Hematopoietic multipotent progenitor cell treated with erythropoietin and hydrocortisone succinate and interleukin-3 and kit ligand, for 8 days (in vitro differentiated cells): ENCODE data around the gene MIB1.
A peak's percentile ranks its signal among the peaks of the same experiment; 100 is the strongest.
"Not testable (repeated sequence)": the region's sequence is repeated elsewhere in the genome, so short reads cannot be mapped to it uniquely, and the experiment has no call there.

Source experiments
- DNase-seq: peaks from one replicate; pipeline ENCODE4 v3.0.0-alpha.2; 2015

The MIB1 gene

GRCh38 chr18:21745231-21745630 lies 4.6 kb downstream of the MIB1 start:
- peak; percentile 38 for DNase-seq

- DNase-seq, result no peak
These were observed 6.7 kb downstream of the MIB1 start for GRCh38 chr18:21747268-21747667.

GRCh38 chr18:21747764-21748693 lies 7.4 kb downstream of the MIB1 start:
- DNase-seq, result no peak

GRCh38 chr18:21757833-21758232 lies 17.2 kb downstream of the MIB1 start:
- no peak for DNase-seq

- DNase-seq, result no peak
These were observed 19.2 kb downstream of the MIB1 start for GRCh38 chr18:21759836-21760235.

- DNase-seq, result no peak
These were observed 19.7 kb downstream of the MIB1 start for GRCh38 chr18:21760321-21760720.

- no peak for DNase-seq
These were observed 21.0 kb downstream of the MIB1 start for GRCh38 chr18:21761471-21762115.

GRCh38 chr18:21762181-21762772 lies 21.7 kb downstream of the MIB1 start:
- no peak for DNase-seq

GRCh38 chr18:21763846-21764646 lies 23.5 kb downstream of the MIB1 start:
- DNase-seq, result peak; percentile 24

- DNase-seq, result no peak
These were observed 28.6 kb downstream of the MIB1 start for GRCh38 chr18:21769206-21769605.

GRCh38 chr18:21774722-21775121 lies 34.1 kb downstream of the MIB1 start:
- no peak for DNase-seq

GRCh38 chr18:21777814-21778213 lies 37.2 kb downstream of the MIB1 start:
- DNase-seq, result no peak

GRCh38 chr18:21786526-21786925 lies 45.9 kb downstream of the MIB1 start:
- DNase-seq, result no peak

GRCh38 chr18:21796089-21796488 lies 55.5 kb downstream of the MIB1 start:
- DNase-seq, result not testable (repeated sequence)

GRCh38 chr18:21798126-21798525 lies 57.5 kb downstream of the MIB1 start:
- no peak for DNase-seq

GRCh38 chr18:21799721-21800120 lies 59.1 kb downstream of the MIB1 start:
- DNase-seq, result no peak

- DNase-seq, result no peak
These were observed 62.9 kb downstream of the MIB1 start for GRCh38 chr18:21803495-21803894.

GRCh38 chr18:21805771-21806366 lies 65.3 kb downstream of the MIB1 start:
- DNase-seq, result no peak

GRCh38 chr18:21808185-21808584 lies 67.6 kb downstream of the MIB1 start:
- no peak for DNase-seq

GRCh38 chr18:21809725-21810124 lies 69.1 kb downstream of the MIB1 start:
- no peak for DNase-seq

- DNase-seq, result no peak
These were observed 74.5 kb downstream of the MIB1 start for GRCh38 chr18:21815101-21815500.

GRCh38 chr18:21820033-21820810 lies 79.6 kb downstream of the MIB1 start:
- DNase-seq, result peak; percentile 44
